IMR-90 (cell line): ENCODE data around the gene COX17. TPM values are rescaled to one million over a fixed set of nuclear protein-coding genes. Genes with fewer than 3 reads are reported as not detected.

Source experiments
- ATAC-seq: fragments of 200-7000 bp; cut with Tn5 transposase; 2 replicates; pipeline ENCODE4 v1.9.1; 2020; ENCODE audit warnings: low read depth, mild to moderate bottlenecking, moderate library complexity
- BruUV-seq: library from RNA; stranded (reverse); fragments of 400-500 nt; replicated peaks from 2 replicates; lab custom pipeline; 2021; lab: Mats Ljungman, UMichigan
- CTCF ChIA-PET: fragments of 300-600 bp; formaldehyde crosslinking; extraction: SDS; loops from one replicate; lab custom pipeline; 2021; ENCODE audit warnings: antibody characterized with exemption; lab: Yijun Ruan, JAX
- POLR2A ChIA-PET: fragments of 300-600 bp; sonication (Branson Sonifier 250); formaldehyde crosslinking; loops from one replicate; lab custom pipeline; 2022; ENCODE audit warnings: antibody characterized with exemption; ENCODE audit not compliant: unreplicated experiment; lab: Charles Lee
- DNase-seq: peaks from one replicate; pipeline ENCODE4 v3.0.0; 2013
- H2AFZ ChIP-seq: replicated peaks from 2 replicates; pipeline ENCODE3; 2013; ENCODE audit warnings: low read length, mild to moderate bottlenecking; ENCODE audit not compliant: poor library complexity
- H2AK5ac ChIP-seq: 2 replicates; pipeline ENCODE4 v1.6.1; 2013; ENCODE audit warnings: low read depth, low read length, inconsistent platforms
- H2AK9ac ChIP-seq: replicated peaks from 2 replicates; pipeline ENCODE3; 2013; ENCODE audit warnings: mild to moderate bottlenecking, low read depth, low read length, moderate library complexity; ENCODE audit not compliant: poor library complexity
- H2BK120ac ChIP-seq: 2 replicates; pipeline ENCODE4 v1.6.1; 2013; ENCODE audit warnings: low read depth, low read length, inconsistent platforms
- H2BK15ac ChIP-seq: 3 replicates; pipeline ENCODE4 v1.6.1; 2013; ENCODE audit warnings: low read depth, low read length, inconsistent platforms
- H2BK20ac ChIP-seq: 2 replicates; pipeline ENCODE4 v1.6.1; 2013; ENCODE audit warnings: low read depth, mild to moderate bottlenecking, inconsistent platforms, low read length, moderate library complexity
- H2BK5ac ChIP-seq: 2 replicates; pipeline ENCODE4 v1.6.1; 2013; ENCODE audit warnings: mild to moderate bottlenecking, low read depth, low read length, inconsistent platforms; ENCODE audit not compliant: poor library complexity, severe bottlenecking
- H3K14ac ChIP-seq: replicated peaks from 2 replicates; pipeline ENCODE4 v1.6.1; 2013; ENCODE audit warnings: low read depth, low read length, inconsistent platforms
- H3K18ac ChIP-seq: 2 replicates; pipeline ENCODE4 v1.6.1; 2013; ENCODE audit warnings: low read depth, low read length, control low read depth
- H3K23ac ChIP-seq: 2 replicates; pipeline ENCODE4 v1.6.1; 2013; ENCODE audit warnings: low read depth, low read length, inconsistent platforms
- H3K27ac ChIP-seq: 2 replicates; pipeline ENCODE4 v1.5.1; 2013; ENCODE audit warnings: mild to moderate bottlenecking, control low read depth, low read length; ENCODE audit not compliant: insufficient read depth
- H3K27me3 ChIP-seq: 2 replicates; pipeline ENCODE4 v1.6.1; 2013; ENCODE audit warnings: low read length; ENCODE audit not compliant: control insufficient read depth, insufficient read depth
- H3K36me3 ChIP-seq: 2 replicates; pipeline ENCODE4 v1.6.1; 2013; ENCODE audit warnings: low read length, mixed read lengths; ENCODE audit not compliant: control insufficient read depth, insufficient read depth
- H3K4ac ChIP-seq: 2 replicates; pipeline ENCODE4 v1.6.1; 2013; ENCODE audit warnings: low read depth, low read length, inconsistent platforms
- H3K4me1 ChIP-seq: 2 replicates; pipeline ENCODE4 v1.6.1; 2013; ENCODE audit warnings: low read length, mixed read lengths; ENCODE audit not compliant: control insufficient read depth, insufficient read depth
- H3K4me2 ChIP-seq: 2 replicates; pipeline ENCODE4 v1.6.1; 2013; ENCODE audit warnings: low read depth, mild to moderate bottlenecking, control low read depth, low read length, moderate library complexity
- H3K4me3 ChIP-seq: 2 replicates; pipeline ENCODE4 v1.5.1; 2013; ENCODE audit warnings: low read depth, mild to moderate bottlenecking, control low read depth, low read length, moderate library complexity; ENCODE audit not compliant: insufficient read depth
- H3K56ac ChIP-seq: 2 replicates; pipeline ENCODE4 v1.6.1; 2013; ENCODE audit warnings: low read length, inconsistent platforms; ENCODE audit not compliant: insufficient read depth; ENCODE audit errors: extremely low read depth
- H3K79me1 ChIP-seq, 2 experiments: 2 replicates each; pipeline ENCODE4 v1.6.1; 2013; ENCODE audit warnings: low read length in 2 of 2, inconsistent platforms in 1 of 2, low read depth in 1 of 2
- H3K9ac ChIP-seq: 2 replicates; pipeline ENCODE4 v1.6.1; 2013; ENCODE audit warnings: low read depth, low read length, control low read depth
- H3K9me1 ChIP-seq: 2 replicates; pipeline ENCODE4 v1.6.1; 2013; ENCODE audit warnings: low read length, inconsistent platforms; ENCODE audit not compliant: insufficient read depth
- H3K9me3 ChIP-seq: 2 replicates; pipeline ENCODE4 v1.6.1; 2013; ENCODE audit warnings: low read length; ENCODE audit not compliant: control insufficient read depth, insufficient read depth
- H4K20me1 ChIP-seq: 2 replicates; pipeline ENCODE4 v1.6.1; 2013; ENCODE audit warnings: low read length, inconsistent platforms; ENCODE audit not compliant: insufficient read depth
- H4K5ac ChIP-seq: 2 replicates; pipeline ENCODE4 v1.6.1; 2013; ENCODE audit warnings: mild to moderate bottlenecking, low read depth, low read length, control low read depth
- H4K8ac ChIP-seq, 2 experiments: 2 replicates each; pipeline ENCODE4 v1.6.1; 2013; ENCODE audit warnings: low read depth in 2 of 2, low read length in 2 of 2, control low read depth in 1 of 2, inconsistent platforms in 1 of 2
- H4K91ac ChIP-seq: 2 replicates; pipeline ENCODE4 v1.6.1; 2013; ENCODE audit warnings: low read depth, low read length, inconsistent platforms; ENCODE audit not compliant: insufficient read depth
- BHLHE40 ChIP-seq: fragments of 150-350 bp; IDR thresholded peaks from 2 replicates; pipeline ENCODE4 v1.6.1; 2016; ENCODE audit warnings: mild to moderate bottlenecking, low read depth, low read length
- CEBPB ChIP-seq: IDR thresholded peaks from 2 replicates; pipeline ENCODE4 v1.6.1; 2012; ENCODE audit warnings: low read depth, low read length, improper control_type of control experiment
- CTCF ChIP-seq: conservative IDR thresholded peaks from 2 replicates; pipeline ENCODE4 v1.5.1; 2012; ENCODE audit warnings: mild to moderate bottlenecking, low read depth, low read length, improper control_type of control experiment
- MAFK ChIP-seq: IDR thresholded peaks from 2 replicates; pipeline ENCODE4 v1.6.1; 2012; ENCODE audit warnings: low read depth, low read length, improper control_type of control experiment
- MAZ ChIP-seq: IDR thresholded peaks from 2 replicates; pipeline ENCODE4 v1.6.1; 2012; ENCODE audit warnings: low read depth, mild to moderate bottlenecking, low read length, improper control_type of control experiment, moderate library complexity, borderline replicate concordance
- MXI1 ChIP-seq: IDR thresholded peaks from 2 replicates; pipeline ENCODE4 v1.6.1; 2012; ENCODE audit warnings: low read depth, mild to moderate bottlenecking, low read length, moderate library complexity, borderline replicate concordance
- NFE2L2 ChIP-seq: fragments of 150-350 bp; IDR thresholded peaks from 2 replicates; pipeline ENCODE4 v1.6.1; 2016; ENCODE audit warnings: low read depth, mild to moderate bottlenecking, low read length
- RAD21 ChIP-seq: IDR thresholded peaks from 2 replicates; pipeline ENCODE4 v1.6.1; 2012; ENCODE audit warnings: low read length, improper control_type of control experiment
- RCOR1 ChIP-seq: IDR thresholded peaks from 2 replicates; pipeline ENCODE4 v1.6.1; 2012; ENCODE audit warnings: mild to moderate bottlenecking, low read length, improper control_type of control experiment; ENCODE audit not compliant: insufficient replicate concordance
- WGBS, 2 experiments: methylation state at CpG; one replicate each; pipeline versions ENCODE4 v1.1.5 to v1.1.7; 2013; ENCODE audit warnings: missing lambda C conversion rate in 2 of 2; ENCODE audit not compliant: insufficient read length in 1 of 2; ENCODE audit errors: extremely low coverage in 2 of 2; 5-methylcytosine and 5-hydroxymethylcytosine counted together
- dilution Hi-C: fragments of 300-500 bp; cut with HindIII; formaldehyde crosslinking; loops from one replicate; pipeline ENCODE4 v1.14.3; 2018; ENCODE audit warnings: low sequenced_read_pairs; ENCODE audit not compliant: unreplicated experiment
- in situ Hi-C: fragments of 300-500 bp; cut with MboI; formaldehyde crosslinking; loops from 3 replicates; pipeline ENCODE4 v1.14.3; 2019; ENCODE audit warnings: low sequenced_read_pairs, inconsistent platforms, mixed read lengths
- intact Hi-C: fragments of 100-400 bp; cut with micrococcal nuclease; formaldehyde crosslinking; loops from 2 replicates; pipeline ENCODE4 v1.10.0; 2022
- polyA plus RNA-seq, 3 experiments: library from polyadenylated mRNA; depleted of rRNA; stranded (reverse); fragments of >200 nt; gene quantifications; 2 replicates each; pipeline ENCODE4 v1.2.3, GENCODE V29; 2012; ENCODE audit warnings: low replicate concordance in 1 of 3
- total RNA-seq: library from RNA; depleted of rRNA; stranded (reverse); fragments of >200 nt; gene quantifications from 2 replicates; pipeline ENCODE4 v1.2.3, GENCODE V29; 2012
- TF ChIP-seq, protein P1 (sequence below): fragments of 150-350 bp; IDR thresholded peaks from 2 replicates; pipeline ENCODE4 v1.6.1; 2017; ENCODE audit warnings: mild to moderate bottlenecking, antibody characterized with exemption, low read length, low read depth

Gene COX17
- total and polyA plus RNA-seq, 2 of the 4 experiments (the other 2 are of a cell fraction), result 2.0 to 24.5 TPM

- Histone ChIP-seq H2AK9ac (no peak overlapping the region), H3K4ac (no peak overlapping the region; the same call in 1 of the 2 replicates), H2AFZ (no peak overlapping the region), H4K8ac (no peak overlapping the region), H3K27ac (no peak overlapping the region), H3K9ac (no peak overlapping the region), H3K79me1 (no peaks in the 10 kb centered on the region), H3K9me1 (peaks cover 9% of the 10 kb centered on the region; the same call in 1 of the 2 replicates), H3K4me1 (peaks cover 18% of the 10 kb centered on the region), H2BK120ac (no peak overlapping the region), H3K14ac (no peak overlapping the region), H3K27me3 (no peaks in the 10 kb centered on the region), H3K23ac (no peak overlapping the region), H2BK15ac (no peak overlapping the region), H3K18ac (no peak overlapping the region), H2BK5ac (no peak overlapping the region), H3K4me3 (no peak overlapping the region), H4K5ac (no peak overlapping the region), H2BK20ac (no peak overlapping the region), H3K56ac (no peak overlapping the region), H3K9me3 (no peaks in the 10 kb centered on the region), H4K20me1 (no peaks in the 10 kb centered on the region), H3K36me3 (no peaks in the 10 kb centered on the region), H4K91ac (no peak overlapping the region), H3K4me2 (no peak overlapping the region), H2AK5ac (no peak overlapping the region; the same call in 1 of the 2 replicates)
- TF ChIP-seq RAD21 (no peak), NFE2L2 (no peak), MXI1 (no peak), CTCF (no peak), BHLHE40 (no peak), MAZ (no peak), CEBPB (no peak), RCOR1 (no peak), MAFK (no peak)
- TF ChIP-seq, protein P1, sequence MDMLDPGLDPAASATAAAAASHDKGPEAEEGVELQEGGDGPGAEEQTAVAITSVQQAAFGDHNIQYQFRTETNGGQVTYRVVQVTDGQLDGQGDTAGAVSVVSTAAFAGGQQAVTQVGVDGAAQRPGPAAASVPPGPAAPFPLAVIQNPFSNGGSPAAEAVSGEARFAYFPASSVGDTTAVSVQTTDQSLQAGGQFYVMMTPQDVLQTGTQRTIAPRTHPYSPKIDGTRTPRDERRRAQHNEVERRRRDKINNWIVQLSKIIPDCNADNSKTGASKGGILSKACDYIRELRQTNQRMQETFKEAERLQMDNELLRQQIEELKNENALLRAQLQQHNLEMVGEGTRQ, result no peak
- POLR2A ChIA-PET, result no interaction called here
- in situ Hi-C loops (no loop called here), dilution Hi-C loops (no loop called here), intact Hi-C loops (no loop called here)
- no TSS peak for BruUV-seq
- ATAC-seq, result no peak
- 100% methylated on average over 1 of the region's 10 CpGs; no CpG with 5 or more reads in 1 of the 2 experiments for WGBS, 2 experiments
- CTCF ChIA-PET, result no interaction called here
- DNase-seq, result no peak
Measured at GRCh38 chr3:119635719-119636118, 41.5 kb downstream of the COX17 start.
